HUES6 (cell line): ENCODE data around the gene NGFR.

Experiments
- H3K27ac ChIP-seq: 2 replicates; pipeline ENCODE4 v1.7.0; 2013; ENCODE audit warnings: low read depth, mild to moderate bottlenecking, low read length, inconsistent platforms
- H3K27me3 ChIP-seq: 2 replicates; pipeline ENCODE4 v1.6.1; 2013; ENCODE audit warnings: low read length; ENCODE audit not compliant: control insufficient read depth, insufficient read depth
- H3K36me3 ChIP-seq: 2 replicates; pipeline ENCODE4 v1.6.1; 2013; ENCODE audit warnings: low read length; ENCODE audit not compliant: control insufficient read depth, insufficient read depth
- H3K4me1 ChIP-seq: 2 replicates; pipeline ENCODE4 v1.6.1; 2013; ENCODE audit warnings: low read length; ENCODE audit not compliant: control insufficient read depth, insufficient read depth
- H3K4me3 ChIP-seq: 2 replicates; pipeline ENCODE4 v1.5.1; 2013; ENCODE audit warnings: low read depth, low read length
- H3K9ac ChIP-seq: one replicate; pipeline ENCODE4 v1.6.1; 2013; ENCODE audit warnings: mild to moderate bottlenecking, low read length
- H3K9me3 ChIP-seq: 2 replicates; pipeline ENCODE4 v1.6.1; 2013; ENCODE audit warnings: low read depth, low read length; ENCODE audit not compliant: control insufficient read depth, insufficient read depth

The NGFR gene

GRCh38 chr17:49518346-49519078 lies 23.4 kb downstream of the NGFR start:
- no peaks in the 10 kb centered on the region for H3K36me3 ChIP-seq
- peaks cover 23% of the 10 kb centered on the region for H3K4me1 ChIP-seq
- H3K9me3 ChIP-seq: no peaks in the 10 kb centered on the region
- H3K4me3 ChIP-seq: no peak overlapping the region
- H3K27me3 ChIP-seq: peaks cover 5% of the 10 kb centered on the region; the same call in 1 of the 2 replicates
- H3K9ac ChIP-seq: no peak overlapping the region
- H3K27ac ChIP-seq: no peak overlapping the region

- peaks cover 13% of the 10 kb centered on the region for H3K4me1 ChIP-seq
- H3K9ac ChIP-seq: no peak overlapping the region
- H3K27me3 ChIP-seq: peaks cover 5% of the 10 kb centered on the region; the same call in 1 of the 2 replicates
- no peak overlapping the region for H3K4me3 ChIP-seq
- H3K9me3 ChIP-seq: no peaks in the 10 kb centered on the region
- no peaks in the 10 kb centered on the region for H3K36me3 ChIP-seq
- no peak overlapping the region for H3K27ac ChIP-seq
Observed at GRCh38 chr17:49519781-49520180, 24.7 kb downstream of the NGFR start.

GRCh38 chr17:49520386-49521087 lies 25.4 kb downstream of the NGFR start:
- no peak overlapping the region for H3K27ac ChIP-seq
- no peak overlapping the region for H3K9ac ChIP-seq
- peaks cover 6% of the 10 kb centered on the region for H3K4me1 ChIP-seq
- H3K9me3 ChIP-seq: no peaks in the 10 kb centered on the region
- no peaks in the 10 kb centered on the region for H3K36me3 ChIP-seq
- H3K27me3 ChIP-seq: peaks cover 5% of the 10 kb centered on the region; the same call in 1 of the 2 replicates
- no peak overlapping the region for H3K4me3 ChIP-seq

- H3K27me3 ChIP-seq: peaks cover 5% of the 10 kb centered on the region; the same call in 1 of the 2 replicates
- no peaks in the 10 kb centered on the region for H3K9me3 ChIP-seq
- no peak overlapping the region for H3K27ac ChIP-seq
- no peak overlapping the region for H3K9ac ChIP-seq
- H3K4me1 ChIP-seq: peaks cover under 1% of the 10 kb centered on the region; the same call in 1 of the 2 replicates
- H3K4me3 ChIP-seq: no peak overlapping the region
- no peaks in the 10 kb centered on the region for H3K36me3 ChIP-seq
Observed at GRCh38 chr17:49521088-49521450, 26.0 kb downstream of the NGFR start.

DNA sequence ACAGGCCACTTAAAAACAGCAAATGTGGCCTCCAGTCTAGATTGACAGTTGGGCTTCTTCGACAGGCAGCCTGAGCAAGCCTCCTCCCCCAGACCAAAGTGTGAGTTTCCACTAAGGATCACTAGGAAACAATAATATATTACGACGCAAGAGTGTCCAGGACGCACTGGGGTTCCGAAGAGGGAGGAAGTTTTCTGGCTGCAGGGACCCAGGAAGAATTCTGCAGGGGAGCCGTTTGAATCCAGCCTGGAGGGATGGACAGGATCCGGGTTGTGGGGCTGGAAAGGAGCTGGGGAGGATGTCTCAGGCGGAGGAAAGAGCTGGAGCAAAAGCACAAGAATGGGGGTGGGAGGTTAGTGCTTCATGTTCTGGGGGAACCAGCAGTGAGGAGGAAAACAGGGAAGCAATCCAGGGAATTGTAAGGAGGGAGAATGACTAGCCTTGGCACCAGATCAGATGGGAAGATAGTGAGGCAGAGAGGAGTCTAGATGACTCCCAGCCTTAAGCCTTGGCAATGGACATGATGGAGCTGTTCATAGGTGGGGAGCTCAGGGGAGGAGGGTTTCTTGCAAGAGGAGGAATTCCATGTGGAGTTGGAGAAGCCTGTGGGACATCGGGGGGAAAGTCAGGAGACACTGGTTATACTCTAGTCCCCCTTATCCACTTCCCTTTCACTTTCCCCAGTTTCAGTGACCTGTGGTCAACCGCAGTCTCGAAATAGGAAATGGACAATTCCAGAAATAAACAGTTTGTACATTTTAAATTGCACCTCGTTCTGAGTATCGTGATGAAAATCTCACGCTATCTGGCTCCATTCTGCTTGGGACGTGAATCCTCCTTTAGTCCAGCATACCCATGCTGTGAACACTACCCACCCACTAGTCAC lies 26.6 kb downstream of the NGFR start:
- H3K9ac ChIP-seq: no peak overlapping the region
- H3K4me1 ChIP-seq: no peaks in the 10 kb centered on the region
- H3K27me3 ChIP-seq: peaks cover 5% of the 10 kb centered on the region; the same call in 1 of the 2 replicates
- H3K4me3 ChIP-seq: no peak overlapping the region
- no peaks in the 10 kb centered on the region for H3K36me3 ChIP-seq
- H3K9me3 ChIP-seq: no peaks in the 10 kb centered on the region
- H3K27ac ChIP-seq: no peak overlapping the region

- Histone ChIP-seq H3K4me3 (no peak overlapping the region), H3K9me3 (no peaks in the 10 kb centered on the region), H3K4me1 (no peaks in the 10 kb centered on the region; the same call in 1 of the 2 replicates), H3K9ac (no peak overlapping the region), H3K36me3 (no peaks in the 10 kb centered on the region), H3K27ac (no peak overlapping the region), H3K27me3 (peaks cover 5% of the 10 kb centered on the region; the same call in 1 of the 2 replicates)
Observed at GRCh38 chr17:49522357-49522890, 27.3 kb downstream of the NGFR start.

- no peaks in the 10 kb centered on the region; the same call in 1 of the 2 replicates for H3K4me1 ChIP-seq
- H3K9me3 ChIP-seq: no peaks in the 10 kb centered on the region
- no peak overlapping the region for H3K4me3 ChIP-seq
- no peak overlapping the region for H3K9ac ChIP-seq
- H3K27me3 ChIP-seq: peaks cover 5% of the 10 kb centered on the region; the same call in 1 of the 2 replicates
- H3K36me3 ChIP-seq: no peaks in the 10 kb centered on the region
- no peak overlapping the region for H3K27ac ChIP-seq
Observed at GRCh38 chr17:49523196-49523595, 28.1 kb downstream of the NGFR start.

DNA sequence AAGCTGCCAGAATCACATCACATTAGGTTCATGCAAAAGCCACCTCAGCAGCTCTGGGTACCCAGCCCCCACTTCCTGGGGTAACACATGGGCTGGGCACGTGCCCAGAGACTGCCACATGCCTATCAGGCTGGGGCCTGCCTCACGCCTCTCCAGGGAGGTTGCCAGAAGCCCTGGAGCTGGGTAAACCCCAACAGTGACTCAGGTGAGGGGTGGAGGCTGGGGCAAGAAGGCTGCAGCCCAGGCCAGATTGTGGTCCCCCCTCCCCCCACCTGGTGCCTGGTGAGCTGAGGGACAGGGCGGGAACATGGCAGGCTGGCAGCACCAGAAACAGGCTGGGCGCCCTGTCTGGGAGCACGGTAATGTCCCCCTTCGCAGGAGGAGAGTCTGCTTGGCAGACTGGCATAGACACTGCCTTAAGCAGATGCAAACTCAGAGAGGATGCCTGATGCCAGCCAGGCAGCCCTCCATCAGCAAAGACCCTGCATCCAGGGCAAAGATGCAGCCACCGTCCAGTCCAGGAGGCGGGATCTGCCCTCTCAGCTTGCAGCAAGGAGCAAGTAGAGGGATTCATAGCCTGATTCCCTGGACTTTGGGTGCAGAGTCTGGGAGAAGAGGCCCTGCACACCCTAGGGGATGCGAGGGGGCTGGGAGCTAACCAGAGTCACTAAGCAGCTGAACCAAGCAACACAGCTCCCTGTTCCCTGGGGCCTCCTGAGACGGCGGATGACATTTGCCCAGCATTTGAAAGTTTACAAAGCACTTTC lies 28.8 kb downstream of the NGFR start:
- Histone ChIP-seq H3K4me3 (no peak overlapping the region), H3K4me1 (no peaks in the 10 kb centered on the region; the same call in 1 of the 2 replicates), H3K9me3 (no peaks in the 10 kb centered on the region), H3K36me3 (no peaks in the 10 kb centered on the region), H3K27ac (no peak overlapping the region), H3K9ac (no peak overlapping the region), H3K27me3 (peaks cover 5% of the 10 kb centered on the region; the same call in 1 of the 2 replicates)

DNA sequence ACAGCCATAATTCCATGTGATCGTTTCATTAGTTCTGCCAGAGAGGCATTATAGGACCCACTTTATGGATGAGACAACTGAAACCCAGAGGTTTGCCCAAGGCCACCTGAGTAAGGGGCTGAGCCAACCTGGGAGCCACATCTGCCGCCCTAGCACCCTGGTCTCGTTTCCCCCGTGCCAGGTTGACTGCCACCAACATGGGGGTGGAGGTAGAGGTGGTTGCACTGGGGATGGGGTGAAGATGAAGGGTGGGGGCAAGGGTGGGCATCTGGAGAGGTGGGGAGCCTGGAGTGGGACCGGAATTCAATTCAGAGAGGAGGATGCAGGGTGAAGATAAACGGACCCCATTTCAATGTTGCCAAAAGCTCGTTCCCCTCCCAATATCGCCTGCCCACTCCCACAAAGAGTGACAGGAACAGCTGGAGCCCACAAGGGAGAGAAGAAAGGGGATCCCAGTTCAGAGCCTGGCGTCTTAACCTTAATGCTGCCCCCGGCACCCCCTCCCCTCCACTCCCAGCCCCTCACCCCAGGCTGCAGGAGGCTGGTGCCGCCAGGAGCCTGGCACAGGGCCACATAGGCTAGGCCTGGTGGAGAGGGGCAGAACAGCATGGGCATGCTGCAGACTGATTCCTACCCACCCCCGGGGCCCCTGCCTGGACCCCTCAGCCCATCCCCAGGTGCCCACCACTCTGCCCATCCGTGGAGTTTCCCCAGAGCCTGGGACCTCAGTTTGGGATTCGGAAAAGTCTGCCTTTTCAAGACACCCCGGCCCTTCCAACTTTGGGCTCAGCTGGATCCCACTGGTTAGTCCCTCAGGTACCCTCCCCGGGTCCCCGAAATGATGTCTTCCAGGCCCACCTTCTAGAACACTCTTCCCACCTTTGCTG lies 29.6 kb downstream of the NGFR start:
- peaks cover 5% of the 10 kb centered on the region; the same call in 1 of the 2 replicates for H3K27me3 ChIP-seq
- H3K4me1 ChIP-seq: no peaks in the 10 kb centered on the region; the same call in 1 of the 2 replicates
- H3K36me3 ChIP-seq: no peaks in the 10 kb centered on the region
- H3K9ac ChIP-seq: no peak overlapping the region
- no peak overlapping the region for H3K4me3 ChIP-seq
- H3K27ac ChIP-seq: no peak overlapping the region
- no peaks in the 10 kb centered on the region for H3K9me3 ChIP-seq
